Putamen (tissue), 1 donor: ENCODE measurements around the gene STIM1.
"Not testable (repeated sequence)": the region's sequence is repeated elsewhere in the genome, so short reads cannot be mapped to it uniquely, and the experiment has no call there.

Experiments used
- DNase-seq: peaks from one replicate; pipeline ENCODE4 v3.0.0-alpha.2; 2016; ENCODE audit warnings: low spot score

Gene STIM1

DNA sequence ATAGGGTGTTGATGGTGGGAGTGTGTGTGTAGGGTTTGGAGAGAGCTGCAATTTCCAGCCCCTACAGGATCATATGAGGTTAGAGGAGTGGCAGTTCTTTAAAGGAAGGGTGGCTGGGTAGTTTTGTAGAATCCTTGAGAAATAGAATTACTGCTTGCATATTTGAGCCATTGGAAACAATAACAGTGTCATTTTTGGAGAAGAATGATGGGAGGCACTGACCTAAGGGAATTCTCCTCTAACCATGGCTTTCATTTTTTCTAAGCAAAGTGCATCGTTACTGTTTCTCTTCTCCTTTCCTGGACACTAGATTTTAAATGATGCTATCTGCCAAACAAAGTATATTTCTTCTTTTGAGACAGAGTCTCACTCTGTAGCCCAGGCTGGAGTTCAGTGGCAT is 172.3 kb downstream of the STIM1 start:
- peak; percentile 23 for DNase-seq

DNA sequence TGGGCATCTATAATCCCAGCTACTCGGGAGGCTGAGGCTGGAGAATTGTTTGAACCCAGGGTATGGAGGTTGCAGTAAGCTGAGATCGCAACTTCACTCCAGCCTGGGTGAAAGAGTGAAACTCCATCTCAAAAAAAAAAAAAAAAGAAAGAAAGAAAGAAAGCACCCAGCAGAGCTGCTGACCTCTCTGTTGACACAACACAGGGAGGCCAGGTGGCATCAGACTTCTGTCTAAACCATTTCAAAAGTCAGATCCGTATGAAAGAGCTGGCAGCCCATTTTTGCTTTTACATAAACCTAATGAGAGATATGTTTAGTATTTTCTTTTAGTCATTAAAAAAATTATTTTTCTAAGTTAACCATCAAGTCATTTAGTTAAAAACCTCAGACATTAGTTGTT is 174.7 kb downstream of the STIM1 start:
- no peak for DNase-seq

DNA sequence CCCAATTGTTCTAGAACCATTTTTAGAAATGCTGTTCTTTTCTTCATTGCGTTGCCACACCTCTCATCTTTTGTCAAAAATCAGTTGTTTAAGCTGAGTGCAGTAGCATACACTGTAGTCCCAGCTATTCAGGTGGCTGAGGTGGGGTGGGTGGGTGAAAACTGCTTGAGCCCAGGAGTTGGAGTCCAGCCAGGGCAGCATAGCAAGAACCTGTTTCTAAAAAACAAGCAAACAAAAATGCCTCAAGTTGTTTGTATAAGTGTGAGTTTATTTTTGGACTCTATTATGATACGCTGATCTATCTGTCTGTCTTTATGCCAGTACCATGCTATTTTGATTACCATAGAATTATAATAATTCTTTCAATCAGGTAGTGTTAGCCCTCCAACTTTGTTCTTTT is 176.6 kb downstream of the STIM1 start:
- no peak for DNase-seq

DNA sequence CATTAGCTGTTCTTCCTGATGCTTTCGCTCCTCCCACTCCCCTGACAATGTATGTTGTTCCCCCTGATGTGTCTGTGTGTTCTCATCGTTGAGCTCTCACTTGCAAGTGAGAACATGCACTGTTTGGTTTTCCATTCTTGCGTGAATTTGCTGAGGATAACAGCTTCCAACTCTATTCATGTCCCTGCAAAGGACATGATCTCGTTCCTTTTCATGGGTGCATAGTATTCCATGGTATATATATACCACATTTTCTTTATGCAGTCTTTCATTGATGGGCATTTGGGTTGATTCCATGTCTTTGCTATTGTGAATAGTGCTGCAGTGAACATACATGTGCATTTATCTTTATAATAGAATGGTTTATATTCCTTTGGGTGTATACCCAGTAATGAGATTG is 180.5 kb downstream of the STIM1 start:
- no peak for DNase-seq

DNA sequence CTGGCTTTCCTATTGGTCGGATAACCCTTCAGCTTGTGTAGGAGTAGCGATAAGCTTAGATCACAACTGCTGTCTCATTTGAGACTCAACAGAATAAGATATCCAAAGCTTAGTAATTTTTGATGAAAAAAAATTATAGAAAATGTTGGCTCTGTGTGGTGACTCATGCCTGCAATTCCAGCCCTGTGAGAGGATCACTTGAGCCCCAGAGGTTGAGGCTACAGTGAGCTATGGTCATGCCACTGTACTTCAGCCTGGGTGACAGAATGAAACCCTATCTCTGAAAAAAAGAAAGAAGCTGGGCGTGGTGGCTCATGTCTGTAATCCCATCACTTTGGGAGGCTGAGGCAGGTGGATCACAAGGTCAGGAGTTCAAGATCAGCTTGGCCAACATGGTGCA is 183.5 kb downstream of the STIM1 start:
- no peak for DNase-seq

DNA sequence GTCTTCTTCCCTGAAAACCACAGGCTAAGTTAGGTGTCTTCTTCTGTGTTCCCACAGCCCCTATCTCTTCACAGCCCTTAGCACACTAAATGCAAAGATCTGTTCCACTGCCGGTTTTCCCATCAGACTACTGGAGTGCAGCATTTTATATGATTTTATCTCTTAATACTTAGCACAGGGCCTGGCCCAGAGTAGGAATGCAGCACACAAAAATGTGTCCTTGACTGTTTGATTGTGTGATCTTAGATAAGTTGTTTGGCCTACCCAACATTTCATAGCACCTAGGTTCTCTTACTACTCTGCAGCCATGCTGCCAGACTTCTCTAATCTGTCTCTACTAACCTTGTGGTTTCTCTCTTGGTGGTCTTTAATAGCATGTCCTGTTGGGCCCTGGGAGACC is 185.0 kb downstream of the STIM1 start:
- DNase-seq = no peak

DNA sequence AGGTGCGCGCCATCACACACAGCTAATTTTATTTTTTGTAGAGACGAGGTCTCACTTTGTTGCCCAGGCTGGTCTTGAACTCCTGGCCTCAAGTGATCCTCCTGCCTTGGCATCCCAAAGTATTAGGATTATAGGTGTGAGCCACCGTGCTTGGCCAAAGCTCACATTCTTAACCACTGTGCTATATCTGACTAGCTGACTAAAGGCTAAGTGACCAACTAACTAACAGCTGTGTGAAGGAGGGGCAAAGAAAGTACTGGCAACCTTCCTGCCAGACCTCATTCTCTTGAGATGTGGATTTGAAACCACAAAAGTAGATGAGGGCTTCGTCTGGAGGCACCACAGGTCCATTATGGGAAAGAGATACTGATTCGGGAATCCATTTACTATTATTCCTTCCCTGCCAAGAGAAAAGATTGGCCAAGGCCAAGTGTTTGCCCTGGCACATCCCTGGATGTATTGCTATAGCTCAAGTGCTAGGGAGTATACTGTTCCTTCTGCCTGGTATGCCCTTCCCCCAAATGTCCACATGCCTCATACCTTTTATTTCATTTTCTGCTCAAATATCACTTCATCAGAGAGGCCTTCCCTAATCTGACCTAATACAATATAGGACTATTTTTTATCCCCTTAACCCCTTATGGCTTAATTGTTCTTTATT is 186.4 kb downstream of the STIM1 start:
- no peak for DNase-seq

DNA sequence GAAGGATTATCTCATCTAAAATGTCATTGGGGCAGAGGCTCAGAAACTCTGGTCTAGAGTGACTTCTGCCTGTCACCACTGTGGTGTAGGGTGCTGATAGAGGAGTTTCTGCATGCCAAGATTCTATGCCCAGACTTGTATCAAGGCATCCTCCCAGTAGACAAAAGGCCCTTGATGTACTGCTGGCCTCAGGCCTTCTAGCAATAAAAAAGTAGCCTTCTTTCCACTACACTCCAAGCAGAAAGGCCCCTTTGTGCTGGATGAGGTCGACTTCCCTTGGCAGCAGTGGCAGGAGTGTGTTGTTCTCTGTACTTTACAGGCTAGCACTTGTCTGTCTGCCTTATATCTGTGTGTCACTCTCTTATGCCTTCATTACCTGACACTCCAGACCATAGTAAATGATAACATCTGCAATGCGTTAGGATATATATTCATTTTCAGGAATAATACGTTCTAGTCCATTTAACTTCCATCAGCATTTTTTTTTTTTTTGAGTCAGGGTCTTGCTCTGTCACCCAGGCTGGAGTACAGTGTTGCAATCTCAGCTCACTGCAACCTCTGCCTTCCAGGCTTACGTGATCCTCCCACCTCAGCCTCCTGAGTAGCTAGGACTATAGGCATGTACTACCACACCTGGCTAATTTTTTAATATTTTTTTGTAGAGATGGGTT is 189.6 kb downstream of the STIM1 start:
- DNase-seq = peak; percentile 90

DNA sequence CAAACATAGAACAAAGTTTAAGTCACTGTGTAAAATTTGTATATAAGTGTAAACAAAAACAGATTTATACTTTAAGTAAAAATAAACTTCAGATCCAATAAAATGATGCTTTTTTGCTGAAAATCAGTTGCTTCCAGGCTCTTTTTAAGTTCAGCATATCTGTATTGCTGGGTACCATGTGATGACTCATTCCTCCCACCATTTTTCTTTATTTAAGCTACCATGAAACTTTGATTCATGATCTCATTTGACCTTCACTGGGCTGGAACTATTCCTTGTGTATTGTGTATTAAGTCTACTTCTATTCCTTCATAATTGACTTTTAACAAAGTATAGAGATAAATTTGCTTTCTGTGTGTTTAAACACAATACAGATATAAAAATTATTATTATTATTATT is 192.9 kb downstream of the STIM1 start:
- DNase-seq = peak; percentile 48

DNA sequence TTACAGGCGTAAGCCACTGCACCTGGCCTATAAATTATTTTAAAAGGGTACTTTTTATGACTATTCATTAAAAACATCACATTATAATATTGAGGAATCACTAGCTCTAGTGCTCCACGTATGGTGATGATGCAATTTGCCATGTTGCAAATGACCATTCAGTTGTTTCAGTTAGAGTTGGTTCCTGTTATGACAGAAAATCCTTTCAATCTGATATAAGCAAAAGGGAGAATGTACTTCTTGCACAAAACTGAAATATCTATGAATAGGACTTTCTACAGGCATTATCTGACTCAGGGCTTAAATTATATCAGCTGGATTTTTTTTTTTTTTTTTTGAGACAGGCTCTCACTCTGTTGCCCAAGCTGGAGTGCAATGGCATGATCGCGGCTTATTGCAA is 193.5 kb downstream of the STIM1 start:
- DNase-seq = no peak

DNA sequence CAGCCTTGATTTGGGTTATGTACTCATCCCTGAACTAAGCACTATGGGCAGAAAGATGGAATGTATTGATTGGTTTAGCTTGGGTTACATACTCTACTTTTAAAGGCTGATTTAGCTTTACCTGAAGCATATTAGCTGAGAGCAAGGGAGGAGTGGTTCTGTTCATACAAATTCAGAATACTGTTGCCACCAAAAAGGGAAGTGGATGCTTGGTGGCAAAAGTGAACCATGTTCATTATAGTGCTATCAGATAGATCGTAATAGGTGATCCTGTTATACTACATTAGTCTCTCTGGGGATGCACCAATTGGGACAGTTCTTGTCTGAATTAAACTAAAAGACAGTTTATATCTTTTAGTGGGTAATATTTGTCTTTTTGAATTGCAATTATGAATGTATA is 194.7 kb downstream of the STIM1 start:
- no peak for DNase-seq

DNA sequence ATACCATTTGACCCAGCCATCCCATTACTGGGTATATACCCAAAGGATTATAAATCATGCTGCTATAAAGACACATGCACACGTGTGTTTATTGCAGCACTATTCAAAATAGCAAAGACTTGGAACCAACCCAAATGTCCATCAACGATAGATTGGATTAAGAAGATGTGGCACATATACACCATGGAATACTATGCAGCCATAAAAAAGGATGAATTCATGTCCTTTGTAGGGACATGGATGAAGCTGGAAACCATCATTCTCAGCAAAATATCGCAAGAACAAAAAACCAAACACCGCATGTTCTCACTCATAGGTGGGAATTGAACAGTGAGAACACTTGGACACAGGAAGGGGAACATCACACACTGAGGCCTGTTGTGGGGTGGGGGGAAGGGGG is 197.7 kb downstream of the STIM1 start:
- not testable (repeated sequence) for DNase-seq

DNA sequence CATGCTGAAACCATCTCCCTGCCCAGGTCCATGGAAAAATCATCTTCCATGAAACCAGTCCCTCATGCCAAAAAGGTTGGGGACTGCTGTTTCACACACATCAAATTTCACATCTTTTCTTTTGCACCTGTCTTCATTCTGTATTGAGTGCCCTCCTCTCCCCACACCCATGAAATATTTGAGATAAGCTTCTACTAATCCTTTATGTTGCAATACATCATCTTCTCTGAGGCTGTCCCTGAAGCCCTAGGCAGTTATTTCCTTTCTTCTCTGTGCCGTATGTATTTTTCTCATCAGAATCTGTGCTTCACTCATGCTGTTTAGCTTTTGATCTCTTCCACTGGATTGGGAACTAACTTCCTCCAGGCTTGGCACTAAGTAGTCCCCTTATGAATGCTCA is 199.2 kb downstream of the STIM1 start:
- no peak for DNase-seq

DNA sequence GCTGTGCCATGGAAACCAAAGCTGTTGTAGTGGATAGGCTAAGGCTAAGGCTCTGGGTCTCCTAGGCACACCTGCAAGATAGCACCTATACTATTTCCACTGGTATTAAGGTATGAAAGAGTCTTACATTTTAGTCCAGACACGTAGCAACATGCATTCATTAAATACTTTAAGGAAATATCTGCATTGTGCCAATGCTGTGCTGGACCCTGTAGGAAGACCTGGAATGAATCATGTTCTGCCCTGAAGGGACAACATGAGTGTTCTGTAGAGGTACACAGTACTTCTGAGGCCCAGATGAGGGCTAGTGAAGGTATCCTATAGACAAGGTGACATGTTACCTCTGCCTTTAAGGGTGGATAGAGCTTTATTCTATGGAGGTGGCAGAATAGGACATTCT is 204.0 kb downstream of the STIM1 start:
- DNase-seq = no peak

DNA sequence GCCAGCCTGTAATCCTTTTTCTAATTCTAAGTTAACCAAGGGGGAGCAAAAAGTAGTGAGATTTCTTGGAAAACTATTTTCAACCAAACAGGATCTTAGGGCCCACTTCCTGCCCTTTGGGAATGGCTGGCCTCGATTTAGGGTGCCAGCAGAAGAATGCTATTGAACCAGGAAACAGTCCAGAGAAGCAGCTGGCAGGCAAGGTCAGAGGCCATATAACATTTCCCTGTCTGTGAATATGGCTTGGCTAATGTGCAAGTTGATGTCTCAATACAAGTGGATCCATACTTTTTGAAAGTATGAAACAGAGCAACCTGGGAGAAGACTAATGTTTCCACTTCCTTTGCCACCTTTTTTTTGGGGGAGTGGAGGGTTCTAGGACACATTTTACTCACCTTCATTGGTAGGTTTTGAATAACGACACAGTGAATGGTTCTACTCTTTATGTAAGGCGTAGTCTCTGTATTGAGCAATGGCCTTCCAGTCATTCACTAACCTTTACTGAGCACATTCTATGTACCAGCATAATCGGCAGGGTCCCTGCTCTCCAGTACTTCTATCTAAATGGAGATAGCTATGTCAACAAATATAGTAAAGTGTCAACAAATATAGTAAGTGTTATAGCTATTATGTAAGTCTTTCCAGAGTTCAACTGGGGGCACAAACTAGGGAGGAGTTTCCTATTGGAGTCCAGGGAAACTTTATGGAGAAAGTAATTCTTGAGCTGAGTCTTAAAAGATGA is 204.9 kb downstream of the STIM1 start:
- DNase-seq = no peak

DNA sequence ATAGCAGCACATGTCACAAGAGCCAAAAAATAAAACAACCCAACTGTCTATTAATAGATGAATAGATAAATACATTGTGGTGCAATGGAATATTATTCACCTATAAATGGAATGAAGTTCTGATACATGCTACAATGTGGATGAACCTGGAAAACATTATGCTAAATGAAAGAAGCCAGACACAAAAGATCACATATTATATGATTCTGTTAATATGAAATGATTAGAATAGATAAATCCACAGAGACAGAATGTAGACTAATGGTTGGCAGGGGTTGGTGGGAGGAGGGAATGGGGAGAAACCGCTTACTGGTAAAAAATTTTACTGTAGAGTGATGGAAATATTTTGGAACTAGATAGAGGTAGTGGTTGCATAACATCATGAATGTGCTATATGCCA is 206.2 kb downstream of the STIM1 start:
- no peak for DNase-seq

DNA sequence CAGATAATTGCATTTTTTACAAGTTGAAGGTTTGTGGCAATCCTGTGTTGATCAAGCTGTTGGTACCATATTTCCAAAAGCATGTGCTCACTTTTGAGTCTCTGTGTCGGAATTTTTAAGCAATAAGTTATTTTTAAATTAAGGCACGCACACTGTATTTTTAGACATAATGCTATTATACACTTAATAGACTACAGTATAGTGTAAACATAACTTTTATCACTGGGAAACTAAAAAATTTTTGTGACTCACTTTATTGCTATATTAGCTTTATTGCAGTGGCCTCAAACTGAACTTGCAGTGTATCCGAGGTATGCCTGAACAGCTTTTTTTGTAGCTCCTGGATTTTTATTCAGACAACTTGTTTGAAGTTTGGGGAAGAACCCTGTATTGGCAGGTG is 207.9 kb downstream of the STIM1 start:
- DNase-seq = no peak

DNA sequence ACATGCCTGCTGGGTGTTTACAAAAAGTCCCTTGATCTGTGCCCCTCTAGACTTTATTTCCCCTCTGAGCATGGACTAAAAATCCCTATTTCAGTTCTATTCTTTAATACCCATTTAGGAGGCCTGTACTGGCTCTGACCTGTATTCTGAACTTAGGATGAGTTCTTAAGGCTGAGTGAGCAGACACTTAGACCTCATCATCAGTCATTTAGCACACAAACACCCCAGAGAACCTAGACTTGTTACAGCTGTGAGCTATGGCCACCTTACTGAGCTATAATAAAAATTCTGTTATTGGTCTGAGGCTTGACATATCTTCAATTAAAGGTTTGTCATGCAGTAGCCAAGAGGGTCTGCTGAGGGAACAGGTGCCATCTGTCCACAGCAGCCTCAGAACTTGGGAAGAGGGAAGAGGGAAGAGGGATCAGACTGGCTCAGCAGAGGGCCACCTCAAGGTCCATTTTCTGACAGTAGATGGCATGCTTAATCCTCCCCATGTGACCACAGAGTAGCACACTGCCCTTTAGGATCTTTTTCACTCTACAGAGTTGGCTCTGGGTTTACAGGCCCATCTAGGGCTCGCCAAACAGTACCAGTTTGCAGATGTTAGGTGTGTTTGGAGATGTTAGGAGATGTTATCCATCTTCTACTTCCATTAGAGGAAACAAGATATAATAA is 209.0 kb downstream of the STIM1 start:
- DNase-seq = no peak

DNA sequence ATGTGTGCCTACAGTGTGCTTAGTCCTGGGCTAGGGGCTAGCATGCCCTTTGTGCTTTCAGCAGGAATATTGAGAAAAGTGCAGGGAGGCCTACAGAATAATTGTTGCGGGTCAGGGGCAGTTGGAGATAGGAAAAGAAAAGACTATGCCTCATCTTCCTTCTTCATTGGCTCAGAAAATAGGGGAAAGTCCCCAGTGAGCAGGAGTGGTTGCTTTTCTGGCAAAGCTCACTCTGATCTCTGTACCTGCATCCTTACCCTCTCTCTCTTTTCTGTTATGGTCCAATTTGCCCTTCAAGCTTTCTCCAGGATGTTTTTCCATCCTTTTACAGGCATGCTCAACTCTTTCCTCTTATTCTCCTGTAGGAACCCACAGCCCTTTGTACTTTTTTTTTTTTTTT is 209.6 kb downstream of the STIM1 start:
- no peak for DNase-seq

DNA sequence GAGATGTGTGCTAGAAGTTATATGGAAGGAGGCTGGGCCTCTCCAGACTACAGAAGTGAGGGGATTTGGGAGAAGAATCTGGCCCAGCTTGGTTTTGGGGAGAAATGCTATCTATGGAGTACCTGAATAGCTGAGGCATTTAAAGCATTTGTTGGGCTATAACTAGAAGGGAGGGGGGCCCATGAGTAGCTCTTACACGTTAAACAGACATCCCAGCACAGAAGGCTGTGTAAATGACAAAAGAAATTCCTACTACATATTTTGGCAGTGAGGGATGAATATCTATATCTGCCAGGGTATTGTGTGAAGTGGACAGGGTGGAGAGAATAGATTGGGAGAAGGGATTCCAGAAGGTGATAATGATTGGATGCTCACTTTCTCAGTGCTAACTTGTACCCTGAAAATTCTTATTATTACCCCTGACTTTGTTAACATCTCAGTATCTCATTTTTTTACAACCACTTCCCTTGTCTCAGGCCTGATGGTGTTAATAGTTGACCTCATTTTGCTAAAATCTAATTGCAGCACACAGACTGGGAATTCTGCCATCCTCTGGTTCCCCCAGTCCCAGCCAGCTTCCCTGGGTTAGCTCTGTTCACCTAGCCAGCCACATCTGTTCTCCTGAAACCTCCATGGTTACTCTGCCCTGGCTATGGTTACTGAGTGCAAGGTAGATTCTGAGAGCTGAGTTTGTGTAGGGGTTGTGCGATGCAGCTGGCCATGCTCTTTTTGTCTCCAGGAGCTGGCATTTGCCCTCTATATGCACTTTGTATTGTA is 210.3 kb downstream of the STIM1 start:
- no peak for DNase-seq

DNA sequence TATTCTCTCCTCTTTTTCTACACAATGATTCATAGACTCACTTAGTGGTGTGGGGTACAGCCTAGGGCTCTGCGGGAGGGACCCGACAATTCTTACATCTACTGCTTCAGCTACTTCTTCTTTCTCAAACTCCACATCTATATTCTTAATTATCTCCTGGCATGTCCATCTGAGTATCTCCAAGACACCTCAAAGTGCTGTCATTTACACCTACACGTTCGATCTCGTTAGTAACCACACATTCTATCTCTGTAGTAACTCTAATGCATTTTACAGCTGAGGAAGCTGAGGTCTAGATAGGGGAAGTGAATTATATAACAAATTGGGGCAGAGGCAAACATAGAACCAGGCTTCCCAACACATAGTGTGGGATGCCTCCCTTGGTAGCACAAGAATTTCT is 211.4 kb downstream of the STIM1 start:
- DNase-seq = no peak

DNA sequence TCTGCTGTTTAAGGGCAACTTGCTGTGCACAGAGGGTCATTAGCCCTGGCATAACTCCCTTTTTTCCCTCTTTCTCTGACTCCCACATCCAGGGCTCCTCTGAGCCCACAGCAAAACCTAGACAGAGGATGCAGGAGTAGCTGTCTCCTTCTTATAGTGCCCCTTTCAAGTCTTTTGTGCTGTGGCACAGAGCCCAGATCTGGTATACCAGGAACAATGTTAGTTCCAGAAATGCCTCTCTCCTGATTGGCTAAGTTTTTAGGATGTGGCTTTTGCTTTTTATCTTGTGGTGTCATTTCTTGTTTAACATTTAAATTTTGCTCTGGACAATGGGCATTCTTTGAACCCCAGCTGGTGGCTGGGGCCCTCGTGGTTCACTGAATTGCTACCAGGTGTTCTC is 213.5 kb downstream of the STIM1 start:
- no peak for DNase-seq
